HCT116 (cell line): Measurements from ENCODE around the gene FAM133A. TPM values are rescaled to one million over a fixed set of nuclear protein-coding genes. Genes with fewer than 3 reads are reported as not detected.

Experiments used
- ATAC-seq: fragments of 200-7000 bp; cut with Tn5 transposase; 2 replicates; pipeline ENCODE4 v1.9.1; 2020; ENCODE audit warnings: mild to moderate bottlenecking, moderate library complexity
- BruUV-seq: library from RNA; stranded (reverse); fragments of 400-500 nt; replicated peaks from 2 replicates; lab custom pipeline; 2021; lab: Mats Ljungman, UMichigan
- CTCF ChIA-PET: fragments of 300-600 bp; sonication (Branson Sonifier 250); formaldehyde crosslinking; loops from one replicate; lab custom pipeline; 2021; ENCODE audit warnings: antibody characterized with exemption; lab: Charles Lee
- POLR2A ChIA-PET: fragments of 300-600, 350-600 bp; sonication (Branson Sonifier 250); formaldehyde crosslinking; loops from one replicate; lab custom pipeline; 2021; ENCODE audit warnings: antibody characterized with exemption; lab: Charles Lee
- RAD21 ChIA-PET, 2 experiments: fragments of 300-600 bp; sonication (Branson Sonifier 250); formaldehyde crosslinking; loops; one replicate each; lab custom pipeline; 2023; ENCODE audit warnings: low total read pairs in 2 of 2; ENCODE audit not compliant: uncharacterized antibody in 2 of 2, unreplicated experiment in 2 of 2, low non-redundant PET in 1 of 2; lab: Charles Lee
- DNase-seq: peaks from one replicate; pipeline ENCODE4 v3.0.0-alpha.2; 2010; ENCODE audit warnings: low read depth, low spot score
- H2AFZ ChIP-seq: fragments of 200-600 bp; shearing (Covaris generic), sonication (generic); 2 replicates; pipeline ENCODE4 v1.6.1; 2017; ENCODE audit warnings: low read depth, mixed run types, mixed read lengths, antibody characterized with exemption, low read length; ENCODE audit not compliant: poor library complexity, severe bottlenecking
- H3K27ac ChIP-seq: 2 replicates; pipeline ENCODE4 v1.5.1; 2012; ENCODE audit warnings: low read depth, low read length
- H3K27me3 ChIP-seq: fragments of 200-600 bp; sonication (generic); 2 replicates; pipeline ENCODE4 v1.6.1; 2016; ENCODE audit warnings: mixed run types, low read length, mixed read lengths; ENCODE audit not compliant: insufficient read depth
- H3K36me3 ChIP-seq, 2 experiments: fragments of 200-500 bp in 1 of 2; fragments of 200-600 bp in 1 of 2; sonication (Bioruptor generic) in 1 of 2; sonication (generic) in 1 of 2; 2 replicates each; pipeline versions ENCODE4 v1.5.1 to v1.6.1; 2014 to 2016; ENCODE audit warnings: low read length in 2 of 2, inconsistent platforms in 1 of 2, mixed read lengths in 1 of 2, mixed run types in 1 of 2; ENCODE audit not compliant: insufficient read depth in 2 of 2, control insufficient read depth in 1 of 2
- H3K4me1 ChIP-seq, 2 experiments: fragments of 200-600 bp in 1 of 2; sonication (generic) in 1 of 2; 2 replicates each; pipeline versions ENCODE4 v1.5.1 to v1.6.1; 2012 to 2017; ENCODE audit warnings: low read length in 2 of 2, inconsistent platforms in 1 of 2, mild to moderate bottlenecking in 1 of 2, mixed read lengths in 1 of 2, mixed run types in 1 of 2, moderate library complexity in 1 of 2; ENCODE audit not compliant: insufficient read depth in 2 of 2, control insufficient read depth in 1 of 2
- H3K4me2 ChIP-seq: fragments of 200-600 bp; sonication (generic); 2 replicates; pipeline ENCODE4 v1.6.1; 2017; ENCODE audit warnings: mixed run types, low read length, mixed read lengths
- H3K4me3 ChIP-seq, 2 experiments: fragments of 200-600 bp in 1 of 2; sonication (generic) in 1 of 2; replicated peaks in 1 of 2; 2 replicates each; pipeline ENCODE4 v1.5.1; 2011 to 2016; ENCODE audit warnings: low read length in 2 of 2, control low read depth in 1 of 2, low read depth in 1 of 2, mild to moderate bottlenecking in 1 of 2, mixed read lengths in 1 of 2, mixed run types in 1 of 2
- H3K79me2 ChIP-seq: fragments of 200-600 bp; sonication (generic); 2 replicates; pipeline ENCODE4 v1.6.1; 2017; ENCODE audit warnings: mild to moderate bottlenecking, mixed run types, low read length, moderate library complexity, mixed read lengths; ENCODE audit not compliant: insufficient read depth
- H3K9ac ChIP-seq: fragments of 200-600 bp; sonication (generic); 2 replicates; pipeline ENCODE4 v1.6.1; 2016; ENCODE audit warnings: low read length, mixed read lengths
- H3K9me2 ChIP-seq: fragments of 200-600 bp; sonication (generic), shearing (Covaris generic); 2 replicates; pipeline ENCODE4 v1.6.1; 2017; ENCODE audit warnings: mixed run types, mild to moderate bottlenecking, moderate library complexity; ENCODE audit not compliant: insufficient read depth
- H3K9me3 ChIP-seq, 2 experiments: fragments of 200-500 bp in 1 of 2; fragments of 200-600 bp in 1 of 2; sonication (Bioruptor generic) in 1 of 2; sonication (generic) in 1 of 2; 2 replicates each; pipeline ENCODE4 v1.6.1; 2014 to 2017; ENCODE audit warnings: low read length in 2 of 2, mixed read lengths in 2 of 2, inconsistent platforms in 1 of 2, low read depth in 1 of 2, mild to moderate bottlenecking in 1 of 2, mixed run types in 1 of 2, moderate library complexity in 1 of 2; ENCODE audit not compliant: control insufficient read depth in 1 of 2, insufficient read depth in 1 of 2
- H4K20me1 ChIP-seq: fragments of 200-600 bp; sonication (generic), shearing (Covaris generic); 2 replicates; pipeline ENCODE4 v1.6.1; 2017; ENCODE audit warnings: mixed run types, mild to moderate bottlenecking, moderate library complexity; ENCODE audit not compliant: insufficient read depth
- CBX3 ChIP-seq: IDR thresholded peaks from 2 replicates; pipeline ENCODE4 v1.6.1; 2012; ENCODE audit warnings: low read depth
- CEBPB ChIP-seq: IDR thresholded peaks from 2 replicates; pipeline ENCODE4 v1.6.1; 2012; ENCODE audit warnings: low read depth
- CTCF ChIP-seq, 3 experiments: fragments of 200-600 bp in 1 of 3; sonication (generic) in 1 of 3; IDR thresholded peaks in 2 of 3; conservative IDR thresholded peaks in 1 of 3; 2 replicates each; pipeline ENCODE4 v1.5.1; 2012 to 2017; ENCODE audit warnings: low read depth in 2 of 3, low read length in 2 of 3, antibody characterized with exemption in 1 of 3, borderline replicate concordance in 1 of 3, control low read depth in 1 of 3, mild to moderate bottlenecking in 1 of 3, mixed read lengths in 1 of 3, mixed run types in 1 of 3, moderate library complexity in 1 of 3; ENCODE audit not compliant: insufficient read depth in 1 of 3
- EGR1 ChIP-seq: IDR thresholded peaks from 2 replicates; pipeline ENCODE4 v1.6.1; 2012; ENCODE audit warnings: low read depth
- ELF1 ChIP-seq: IDR thresholded peaks from 2 replicates; pipeline ENCODE4 v1.6.1; 2012; ENCODE audit warnings: low read depth, borderline replicate concordance
- EZH2phosphoT487 ChIP-seq: fragments of 200-600 bp; IDR thresholded peaks from 2 replicates; pipeline ENCODE4 v1.6.1; 2018; ENCODE audit warnings: antibody characterized with exemption, borderline replicate concordance
- MAX ChIP-seq: IDR thresholded peaks from 2 replicates; pipeline ENCODE4 v1.6.1; 2012
- POLR2A ChIP-seq: IDR thresholded peaks from 2 replicates; pipeline ENCODE4 v1.7.0; 2011; ENCODE audit warnings: borderline replicate concordance; ENCODE audit not compliant: insufficient read depth, insufficient read length; ENCODE audit errors: extremely low read depth
- RAD21 ChIP-seq: IDR thresholded peaks from 2 replicates; pipeline ENCODE4 v1.6.1; 2012; ENCODE audit warnings: low read depth, mild to moderate bottlenecking
- SIN3A ChIP-seq: IDR thresholded peaks from 2 replicates; pipeline ENCODE4 v1.6.1; 2012; ENCODE audit warnings: low read depth
- SP1 ChIP-seq: IDR thresholded peaks from 2 replicates; pipeline ENCODE4 v1.6.1; 2012; ENCODE audit warnings: low read depth
- SRF ChIP-seq: IDR thresholded peaks from 2 replicates; pipeline ENCODE4 v1.6.1; 2012; ENCODE audit warnings: low read depth
- TCF7L2 ChIP-seq: IDR thresholded peaks from 2 replicates; pipeline ENCODE4 v1.7.0; 2011; ENCODE audit warnings: borderline replicate concordance, inconsistent platforms; ENCODE audit not compliant: insufficient read depth, insufficient read length; ENCODE audit errors: extremely low read depth
- ZBTB33 ChIP-seq: IDR thresholded peaks from 2 replicates; pipeline ENCODE4 v1.6.1; 2011; ENCODE audit warnings: mild to moderate bottlenecking, low read length, moderate library complexity; ENCODE audit not compliant: insufficient replicate concordance; ENCODE audit errors: extremely low read depth
- ZNF274 ChIP-seq: fragments of 200-500 bp; sonication (Bioruptor generic); IDR thresholded peaks from 2 replicates; pipeline ENCODE4 v1.6.1; 2014; ENCODE audit warnings: mild to moderate bottlenecking, low read depth, low read length, inconsistent platforms
- intact Hi-C: fragments of 100-400 bp; cut with micrococcal nuclease; formaldehyde crosslinking; loops from 2 replicates; pipeline ENCODE4 v1.10.0; 2022
- total RNA-seq: library from RNA; stranded (reverse); gene quantifications from one replicate; pipeline ENCODE4 v1.2.1, GENCODE V29; 2021; ENCODE audit not compliant: unreplicated experiment

Gene FAM133A
- total RNA-seq, 1 experiment from 2014 or later = not detected

DNA sequence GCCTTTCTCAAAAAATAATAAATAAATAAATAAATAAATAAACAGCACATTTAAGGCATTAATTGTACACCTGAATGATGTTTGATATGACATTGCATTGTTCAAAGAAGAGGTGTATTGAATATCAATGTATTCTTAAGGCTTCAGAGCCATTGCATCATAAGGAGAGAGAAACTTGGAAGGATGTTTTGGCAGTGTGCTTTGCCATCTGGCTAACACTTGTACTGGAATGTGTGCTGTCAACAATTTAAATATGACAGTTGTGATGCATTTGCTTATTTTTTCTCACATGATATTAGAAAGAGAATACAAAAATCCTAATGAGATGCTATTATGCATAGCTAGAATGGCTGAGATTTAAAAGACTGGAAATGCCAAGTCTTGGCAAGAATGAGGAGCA lies 67.8 kb downstream of the FAM133A start:
- H4K20me1 ChIP-seq = no peaks in the 10 kb centered on the region
- no TSS peak for BruUV-seq
- POLR2A ChIA-PET = no interaction called here
- RAD21 ChIA-PET = no interaction called here
- H3K36me3 ChIP-seq = no peaks in the 10 kb centered on the region
- no peak overlapping the region for H3K4me2 ChIP-seq
- DNase-seq (no peak), ATAC-seq (no peak)
- H3K9ac ChIP-seq = no peak overlapping the region
- intact Hi-C loops = no loop called here
- H3K27ac ChIP-seq = no peak overlapping the region
- H3K4me3 ChIP-seq = no peak overlapping the region
- no peaks in the 10 kb centered on the region for H3K79me2 ChIP-seq
- no peaks in the 10 kb centered on the region for H3K9me3 ChIP-seq
- no peaks in the 10 kb centered on the region for H3K4me1 ChIP-seq
- no peak overlapping the region for H2AFZ ChIP-seq
- CTCF ChIA-PET = no interaction called here
- H3K27me3 ChIP-seq = no peaks in the 10 kb centered on the region
- no peak for TF ChIP-seq CEBPB
- no peak for TF ChIP-seq ELF1
- no peak for TF ChIP-seq TCF7L2
- TF ChIP-seq CBX3 = no peak
- no peak for TF ChIP-seq SP1
- TF ChIP-seq RAD21 = no peak
- TF ChIP-seq EZH2phosphoT487 = no peak
- TF ChIP-seq CTCF (IDR thresholded peaks at IDR 0.05 in 2 of 3, conservative IDR thresholded peaks at IDR 0.05 in 1 of 3; ENCODE audit: borderline replicate concordance in 1 of 3, insufficient read depth in 1 of 3, low read depth in 2 of 3, low read length in 2 of 3) = no peak
- no peak for TF ChIP-seq ZNF274
- no peak for TF ChIP-seq MAX
- no peak for TF ChIP-seq POLR2A
- no peak for TF ChIP-seq EGR1
- TF ChIP-seq ZBTB33 = no peak
- no peak for TF ChIP-seq SRF
- no peak for TF ChIP-seq SIN3A
- no peaks in the 10 kb centered on the region for H3K9me2 ChIP-seq
